DOHH2 (cell line): ENCODE data around the gene ECEL1.
A peak's percentile ranks its signal among the peaks of the same experiment; 100 is the strongest.

Experiments used
- EZH2phosphoT487 ChIP-seq: fragments of 200-600 bp; sonication (generic); IDR thresholded peaks from 2 replicates; pipeline ENCODE4 v1.6.1; 2017; ENCODE audit warnings: borderline replicate concordance, mild to moderate bottlenecking, antibody characterized with exemption, low read length, moderate library complexity, mixed read lengths
- TF ChIP-seq, protein P1 (sequence below): fragments of 200-600 bp; sonication (generic); IDR thresholded peaks from one replicate; pipeline ENCODE4 v1.5.1; 2014; ENCODE audit warnings: antibody characterized with exemption, mild to moderate bottlenecking, low read depth, low read length; ENCODE audit not compliant: poor library complexity, severe bottlenecking

GRCh38 chr2:232432598-232433184 is 54.9 kb downstream of the ECEL1 start:
- TF ChIP-seq EZH2phosphoT487, result no peak
- TF ChIP-seq, protein P1, sequence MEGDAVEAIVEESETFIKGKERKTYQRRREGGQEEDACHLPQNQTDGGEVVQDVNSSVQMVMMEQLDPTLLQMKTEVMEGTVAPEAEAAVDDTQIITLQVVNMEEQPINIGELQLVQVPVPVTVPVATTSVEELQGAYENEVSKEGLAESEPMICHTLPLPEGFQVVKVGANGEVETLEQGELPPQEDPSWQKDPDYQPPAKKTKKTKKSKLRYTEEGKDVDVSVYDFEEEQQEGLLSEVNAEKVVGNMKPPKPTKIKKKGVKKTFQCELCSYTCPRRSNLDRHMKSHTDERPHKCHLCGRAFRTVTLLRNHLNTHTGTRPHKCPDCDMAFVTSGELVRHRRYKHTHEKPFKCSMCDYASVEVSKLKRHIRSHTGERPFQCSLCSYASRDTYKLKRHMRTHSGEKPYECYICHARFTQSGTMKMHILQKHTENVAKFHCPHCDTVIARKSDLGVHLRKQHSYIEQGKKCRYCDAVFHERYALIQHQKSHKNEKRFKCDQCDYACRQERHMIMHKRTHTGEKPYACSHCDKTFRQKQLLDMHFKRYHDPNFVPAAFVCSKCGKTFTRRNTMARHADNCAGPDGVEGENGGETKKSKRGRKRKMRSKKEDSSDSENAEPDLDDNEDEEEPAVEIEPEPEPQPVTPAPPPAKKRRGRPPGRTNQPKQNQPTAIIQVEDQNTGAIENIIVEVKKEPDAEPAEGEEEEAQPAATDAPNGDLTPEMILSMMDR, result peak; percentile 33
